T-cell (primary cell): ENCODE measurements around the gene ZNF514. TPM values are rescaled to one million over a fixed set of nuclear protein-coding genes. Genes with fewer than 3 reads are reported as not detected.

ENCODE experiments used
- ATAC-seq, 4 experiments: fragments of 200-7000 bp in 3 of 4; fragments of 150-1000 bp in 1 of 4; cut with Tn5 transposase; replicated peaks in 1 of 4; 1 replicate in 3 of 4; 2 replicates in 1 of 4; pipeline ENCODE4 v1.10.0; 2021; ENCODE audit warnings: moderate library complexity in 3 of 4, mild to moderate bottlenecking in 2 of 4, moderate number of reproducible peaks in 1 of 4
- CTCF ChIA-PET, 2 donors: fragments of 300-600 bp; sonication (Branson Sonifier 250); formaldehyde crosslinking; loops; one replicate each; lab custom pipeline; 2022; ENCODE audit warnings: antibody characterized with exemption in 2 of 2; lab: Charles Lee
- POLR2A ChIA-PET, 2 donors: fragments of 300-600 bp; sonication (Branson Sonifier 250); formaldehyde crosslinking; loops; one replicate each; lab custom pipeline; 2022; ENCODE audit warnings: antibody characterized with exemption in 2 of 2; lab: Charles Lee
- DNase-seq, 35 experiments: peaks; one replicate each; pipeline versions ENCODE4 v3.0.0 to v3.0.0-alpha.2; 2013 to 2023
- H3K27ac ChIP-seq: one replicate; pipeline ENCODE4 v1.5.1; 2013; ENCODE audit warnings: low read length
- H3K27me3 ChIP-seq, 2 experiments: replicated peaks in 1 of 2; 1 replicate in 1 of 2; 2 replicates in 1 of 2; pipeline versions ENCODE4 v1.6.1 to v1.7.0; 2013; ENCODE audit warnings: low read length in 1 of 2, mixed read lengths in 1 of 2; ENCODE audit not compliant: control insufficient read depth in 2 of 2, insufficient read depth in 2 of 2; ENCODE audit errors: extremely low read depth in 1 of 2
- H3K36me3 ChIP-seq, 2 donors: 1 replicate in 1 of 2; 2 replicates in 1 of 2; pipeline versions ENCODE4 v1.6.1 to v1.7.0; 2013; ENCODE audit warnings: low read length in 1 of 2; ENCODE audit not compliant: control insufficient read depth in 2 of 2, insufficient read depth in 1 of 2; ENCODE audit errors: extremely low read depth in 1 of 2
- H3K4me1 ChIP-seq, 2 experiments: 1 replicate in 1 of 2; 2 replicates in 1 of 2; pipeline versions ENCODE4 v1.6.1 to v1.7.0; 2013; ENCODE audit warnings: low read length in 2 of 2, mixed read lengths in 1 of 2; ENCODE audit not compliant: insufficient read depth in 2 of 2, control insufficient read depth in 1 of 2; ENCODE audit errors: extremely low read depth in 1 of 2
- H3K4me3 ChIP-seq, 2 donors: 1 replicate in 1 of 2; 2 replicates in 1 of 2; pipeline versions ENCODE4 v1.5.1 to v1.7.0; 2013; ENCODE audit warnings: mild to moderate bottlenecking in 2 of 2, low read length in 1 of 2, moderate library complexity in 1 of 2; ENCODE audit not compliant: control insufficient read depth in 1 of 2; ENCODE audit errors: extremely low read depth in 1 of 2
- H3K9me3 ChIP-seq: 2 replicates; pipeline ENCODE4 v1.7.0; 2013
- H3K27ac Mint-ChIP-seq, 2 donors: one replicate each; pipeline ENCODE4 v1.8.0; 2020 to 2021; ENCODE audit warnings: mild to moderate bottlenecking in 2 of 2, mixed read lengths in 2 of 2
- H3K27me3 Mint-ChIP-seq, 2 donors: one replicate each; pipeline ENCODE4 v1.8.0; 2021 to 2022; ENCODE audit warnings: mixed read lengths in 2 of 2
- H3K36me3 Mint-ChIP-seq: one replicate; pipeline ENCODE4 v1.8.0; 2021; ENCODE audit warnings: mixed read lengths
- H3K4me1 Mint-ChIP-seq, 3 donors: one replicate each; pipeline ENCODE4 v1.8.0; 2020 to 2022; ENCODE audit warnings: mixed read lengths in 3 of 3, mild to moderate bottlenecking in 1 of 3
- H3K4me3 Mint-ChIP-seq, 3 donors: one replicate each; pipeline ENCODE4 v1.8.0; 2020 to 2022; ENCODE audit warnings: mild to moderate bottlenecking in 3 of 3, mixed read lengths in 3 of 3, moderate library complexity in 3 of 3
- H3K9me3 Mint-ChIP-seq, 3 donors: one replicate each; pipeline ENCODE4 v1.8.0; 2020 to 2022; ENCODE audit warnings: mixed read lengths in 3 of 3
- WGBS: methylation state at CpG from one replicate; pipeline ENCODE4 v1.1.5; 2013; ENCODE audit warnings: missing lambda C conversion rate; ENCODE audit not compliant: insufficient coverage; 5-methylcytosine and 5-hydroxymethylcytosine counted together
- total RNA-seq, 35 experiments: library from RNA in 6 of 35; stranded (reverse) in 6 of 35; fragments of 120-200 nt in 1 of 35; gene quantifications; one replicate each; pipeline versions ENCODE4 v1.2.1 to v1.2.4 and lab custom pipeline; 2013 to 2026

ZNF514 gene
- total RNA-seq, 5 donors from 2014 or later (not counting 1 experiment from before 2014, with no cell fraction given) = 11.8 to 29.2 (median 25.5) TPM

- WGBS = 100% methylated on average over 2 of the region's 2 CpGs
- POLR2A ChIA-PET = interaction anchor here in 1 of 2 donors (0.5 kb wide), 1 partner anchor 16 kb away, joined by 3 read pairs; no protein-coding TSS in a partner anchor
- peaks cover 41% of the 10 kb centered on the region for H3K36me3 Mint-ChIP-seq
These were observed 14.4 kb upstream of the ZNF514 start for GRCh38 chr2:95174031-95174542.

GRCh38 chr2:95171902-95172301 is 12.3 kb upstream of the ZNF514 start:
- H3K27me3 Mint-ChIP-seq = no peaks in the 10 kb centered on the region
- H3K4me3 Mint-ChIP-seq = no peak overlapping the region
- H3K36me3 Mint-ChIP-seq = peaks cover 23% of the 10 kb centered on the region
- Histone ChIP-seq H3K36me3 (peaks cover 0 to 5% of the 10 kb centered on the region in 2 donors), H3K27me3 (no peaks in the 10 kb centered on the region), H3K4me3 (no peak overlapping the region), H3K4me1 (no peaks in the 10 kb centered on the region), H3K27ac (no peak overlapping the region), H3K9me3 (no peaks in the 10 kb centered on the region)
- ChIA-PET POLR2A (no interaction called here), CTCF (no interaction called here)
- no peaks in the 10 kb centered on the region for H3K9me3 Mint-ChIP-seq
- no peak for ATAC-seq
- DNase-seq = no peak
- no peak overlapping the region for H3K27ac Mint-ChIP-seq
- H3K4me1 Mint-ChIP-seq = peaks cover 25 to 31% (median 26%) of the 10 kb centered on the region in 3 donors
- 76% methylated on average over 5 of the region's 7 CpGs for WGBS

More at GRCh38 chr2:95174031-95174542, 14.4 kb upstream of the ZNF514 start:
- Mint-ChIP-seq H3K4me3 (no peak overlapping the region), H3K9me3 (peaks cover 0 to 4% (median 0%) of the 10 kb centered on the region in 3 donors), H3K27me3 (no peaks in the 10 kb centered on the region), H3K27ac (no peak overlapping the region), H3K4me1 (peaks cover 16 to 21% (median 16%) of the 10 kb centered on the region in 3 donors)
- Histone ChIP-seq H3K9me3 (no peaks in the 10 kb centered on the region), H3K4me1 (no peaks in the 10 kb centered on the region), H3K27me3 (no peaks in the 10 kb centered on the region), H3K27ac (no peak overlapping the region), H3K4me3 (no peak overlapping the region), H3K36me3 (peaks cover 8 to 13% of the 10 kb centered on the region in 2 donors)
- DNase-seq = no peak
- no peak for ATAC-seq
- CTCF ChIA-PET = no interaction called here

GRCh38 chr2:95166065-95166763 is 6.6 kb upstream of the ZNF514 start:
- POLR2A ChIA-PET = no interaction called here
- CTCF ChIA-PET = interaction anchor here (1.3 to 1.8 kb wide), 4 partner anchors 16 to 90 kb away, joined by 3 to 7 read pairs (median 6); no protein-coding TSS in a partner anchor

GRCh38 chr2:95165371-95166064 is 5.9 kb upstream of the ZNF514 start, which contains the start of gene ZNF2:
ZNF2 (plus strand) TSS chr2:95165809; CDS start chr2:95176227, 10,418 bp downstream.
- peak; percentile 93 to 98 (median 96) for DNase-seq
- peak within 1 kb of the TSS; percentile 91 for H3K27ac ChIP-seq
- WGBS = 0% methylated on average over 48 of the region's 56 CpGs

More at GRCh38 chr2:95166065-95166763, 6.6 kb upstream of the ZNF514 start:
- DNase-seq (no peak), ATAC-seq (peak; percentile 5 to 9 (median 7))
- Mint-ChIP-seq H3K9me3 (peaks cover 0 to 3% (median 0%) of the 10 kb centered on the region in 3 donors), H3K36me3 (peaks cover 4% of the 10 kb centered on the region), H3K27me3 (no peaks in the 10 kb centered on the region), H3K27ac (peak overlapping the region; percentile 97), H3K4me3 (peak overlapping the region; percentile 98 to 99 (median 99)), H3K4me1 (peaks cover 41 to 47% (median 47%) of the 10 kb centered on the region in 3 donors)
- WGBS = 54% methylated on average over 3 of the region's 16 CpGs
- H3K4me3 ChIP-seq = peak overlapping the region; percentile 92 to 99
- H3K9me3 ChIP-seq = no peaks in the 10 kb centered on the region
- peaks cover 7 to 15% of the 10 kb centered on the region in 2 experiments for H3K4me1 ChIP-seq
- peak overlapping the region; percentile 91 for H3K27ac ChIP-seq
- H3K36me3 ChIP-seq = no peaks in the 10 kb centered on the region
- H3K27me3 ChIP-seq = no peaks in the 10 kb centered on the region

GRCh38 chr2:95165030-95165370 is 5.4 kb upstream of the ZNF514 start:
- WGBS = 0% methylated on average over 9 of the region's 9 CpGs
- ChIA-PET CTCF (interaction anchor here (0.5 to 1.7 kb wide), 9 partner anchors 20 to 143 kb away, joined by 3 to 7 read pairs (median 3); no protein-coding TSS in a partner anchor), POLR2A (interaction anchor here (0.6 to 1.1 kb wide), 2 partner anchors 229 to 238 kb away, joined by 3 read pairs; no protein-coding TSS in a partner anchor)
- Mint-ChIP-seq H3K4me3 (peak overlapping the region; percentile 98 to 99 (median 99)), H3K36me3 (peaks cover 4% of the 10 kb centered on the region), H3K9me3 (peaks cover 0 to 3% (median 0%) of the 10 kb centered on the region in 3 donors), H3K4me1 (peaks cover 41 to 47% (median 46%) of the 10 kb centered on the region in 3 donors), H3K27ac (peak overlapping the region; percentile 97), H3K27me3 (no peaks in the 10 kb centered on the region)
- ATAC-seq (peak in 3 of 4 experiments; percentile 12 to 18 (median 14)), DNase-seq (peak in 1 of 35 experiments; percentile 14)
- Histone ChIP-seq H3K9me3 (no peaks in the 10 kb centered on the region), H3K4me3 (peak overlapping the region; percentile 92 to 99), H3K4me1 (peaks cover 7 to 18% of the 10 kb centered on the region in 2 experiments), H3K36me3 (no peaks in the 10 kb centered on the region), H3K27me3 (no peaks in the 10 kb centered on the region), H3K27ac (peak overlapping the region; percentile 91)

More at GRCh38 chr2:95165371-95166064, 5.9 kb upstream of the ZNF514 start, which contains the start of gene ZNF2:
- Histone ChIP-seq H3K4me1 (peaks cover 7 to 15% of the 10 kb centered on the region in 2 experiments), H3K9me3 (no peaks in the 10 kb centered on the region), H3K36me3 (no peaks in the 10 kb centered on the region), H3K27me3 (no peaks in the 10 kb centered on the region), H3K4me3 (peak within 1 kb of the TSS; percentile 92 to 99)
- POLR2A ChIA-PET = interaction anchor here (0.6 to 1.1 kb wide), 2 partner anchors 229 to 238 kb away, joined by 3 read pairs; no protein-coding TSS in a partner anchor
- peak within 1 kb of the TSS; percentile 97 for H3K27ac Mint-ChIP-seq
- CTCF ChIA-PET = interaction anchor here (0.6 to 1.7 kb wide), 7 partner anchors 43 to 143 kb away, joined by 3 to 7 read pairs (median 3); no protein-coding TSS in a partner anchor
- H3K4me3 Mint-ChIP-seq = peak within 1 kb of the TSS; percentile 98 to 99 (median 99)
- H3K36me3 Mint-ChIP-seq = peaks cover 4% of the 10 kb centered on the region
- peaks cover 41 to 46% (median 44%) of the 10 kb centered on the region in 3 donors for H3K4me1 Mint-ChIP-seq
- ATAC-seq = peak; percentile 94 to 97 (median 94)
- peaks cover 0 to 3% (median 0%) of the 10 kb centered on the region in 3 donors for H3K9me3 Mint-ChIP-seq
- no peaks in the 10 kb centered on the region for H3K27me3 Mint-ChIP-seq
